OCI-LY3 (cell line): ENCODE measurements around the gene STIM1.

ENCODE experiments used
- H2AFZ ChIP-seq: fragments of 200-600, 300-600 bp; shearing (Covaris generic); 2 replicates; pipeline ENCODE4 v1.6.0; 2014; ENCODE audit warnings: antibody characterized with exemption, low read depth, low read length
- H3K27ac ChIP-seq: fragments of 200-600, 300-600 bp; sonication (generic); 2 replicates; pipeline ENCODE4 v1.5.1; 2014; ENCODE audit warnings: mild to moderate bottlenecking, low read length, moderate library complexity, mixed read lengths
- H3K27me3 ChIP-seq: fragments of 200-600, 300-600 bp; sonication (generic); 2 replicates; pipeline ENCODE4 v1.6.1; 2014; ENCODE audit warnings: low read depth, low read length, mixed read lengths
- H3K36me3 ChIP-seq: fragments of 200-600, 300-600 bp; sonication (generic); replicated peaks from 2 replicates; pipeline ENCODE3; 2014; ENCODE audit warnings: low read depth, low read length, mixed read lengths
- H3K4me1 ChIP-seq: fragments of 300-600, 200-600 bp; sonication (generic); 2 replicates; pipeline ENCODE4 v1.6.1; 2014; ENCODE audit warnings: low read length, mixed read lengths
- H3K4me2 ChIP-seq: fragments of 200-600, 300-600 bp; sonication (generic); 2 replicates; pipeline ENCODE4 v1.6.1; 2014; ENCODE audit warnings: low read length, mixed read lengths
- H3K4me3 ChIP-seq: fragments of 300-600, 200-600 bp; sonication (generic); 2 replicates; pipeline ENCODE4 v1.5.1; 2014; ENCODE audit warnings: antibody characterized with exemption, mild to moderate bottlenecking, low read length, moderate library complexity
- H3K79me2 ChIP-seq: fragments of 300-600, 200-600 bp; shearing (Covaris generic); 2 replicates; pipeline ENCODE4 v1.6.1; 2014; ENCODE audit warnings: mild to moderate bottlenecking, low read length, mixed read lengths
- H3K9ac ChIP-seq: fragments of 300-600, 200-600 bp; shearing (Covaris generic); 2 replicates; pipeline ENCODE4 v1.6.0; 2014; ENCODE audit warnings: mild to moderate bottlenecking, low read length, moderate library complexity
- H3K9me3 ChIP-seq: fragments of 200-600, 300-600 bp; shearing (Covaris generic); 2 replicates; pipeline ENCODE4 v1.6.1; 2014; ENCODE audit warnings: low read length, mixed read lengths; ENCODE audit not compliant: insufficient read depth
- H4K20me1 ChIP-seq: fragments of 200-600, 300-600 bp; sonication (generic); 2 replicates; pipeline ENCODE4 v1.6.1; 2016; ENCODE audit warnings: low read length, mixed read lengths; ENCODE audit not compliant: insufficient read depth
- EZH2phosphoT487 ChIP-seq: fragments of 200-600 bp; shearing (Covaris generic); IDR thresholded peaks from 2 replicates; pipeline ENCODE4 v1.6.1; 2018; ENCODE audit warnings: antibody characterized with exemption, mixed run types, low read depth
- TF ChIP-seq, protein P1 (sequence below): fragments of 200-600, 300-600 bp; sonication (generic); IDR thresholded peaks from 2 replicates; pipeline ENCODE4 v1.5.1; 2014; ENCODE audit warnings: antibody characterized with exemption, low read length, low read depth

The STIM1 gene

DNA sequence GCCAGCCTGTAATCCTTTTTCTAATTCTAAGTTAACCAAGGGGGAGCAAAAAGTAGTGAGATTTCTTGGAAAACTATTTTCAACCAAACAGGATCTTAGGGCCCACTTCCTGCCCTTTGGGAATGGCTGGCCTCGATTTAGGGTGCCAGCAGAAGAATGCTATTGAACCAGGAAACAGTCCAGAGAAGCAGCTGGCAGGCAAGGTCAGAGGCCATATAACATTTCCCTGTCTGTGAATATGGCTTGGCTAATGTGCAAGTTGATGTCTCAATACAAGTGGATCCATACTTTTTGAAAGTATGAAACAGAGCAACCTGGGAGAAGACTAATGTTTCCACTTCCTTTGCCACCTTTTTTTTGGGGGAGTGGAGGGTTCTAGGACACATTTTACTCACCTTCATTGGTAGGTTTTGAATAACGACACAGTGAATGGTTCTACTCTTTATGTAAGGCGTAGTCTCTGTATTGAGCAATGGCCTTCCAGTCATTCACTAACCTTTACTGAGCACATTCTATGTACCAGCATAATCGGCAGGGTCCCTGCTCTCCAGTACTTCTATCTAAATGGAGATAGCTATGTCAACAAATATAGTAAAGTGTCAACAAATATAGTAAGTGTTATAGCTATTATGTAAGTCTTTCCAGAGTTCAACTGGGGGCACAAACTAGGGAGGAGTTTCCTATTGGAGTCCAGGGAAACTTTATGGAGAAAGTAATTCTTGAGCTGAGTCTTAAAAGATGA lies 204.9 kb downstream of the STIM1 start:
- H2AFZ ChIP-seq: no peak overlapping the region
- TF ChIP-seq, protein P1, sequence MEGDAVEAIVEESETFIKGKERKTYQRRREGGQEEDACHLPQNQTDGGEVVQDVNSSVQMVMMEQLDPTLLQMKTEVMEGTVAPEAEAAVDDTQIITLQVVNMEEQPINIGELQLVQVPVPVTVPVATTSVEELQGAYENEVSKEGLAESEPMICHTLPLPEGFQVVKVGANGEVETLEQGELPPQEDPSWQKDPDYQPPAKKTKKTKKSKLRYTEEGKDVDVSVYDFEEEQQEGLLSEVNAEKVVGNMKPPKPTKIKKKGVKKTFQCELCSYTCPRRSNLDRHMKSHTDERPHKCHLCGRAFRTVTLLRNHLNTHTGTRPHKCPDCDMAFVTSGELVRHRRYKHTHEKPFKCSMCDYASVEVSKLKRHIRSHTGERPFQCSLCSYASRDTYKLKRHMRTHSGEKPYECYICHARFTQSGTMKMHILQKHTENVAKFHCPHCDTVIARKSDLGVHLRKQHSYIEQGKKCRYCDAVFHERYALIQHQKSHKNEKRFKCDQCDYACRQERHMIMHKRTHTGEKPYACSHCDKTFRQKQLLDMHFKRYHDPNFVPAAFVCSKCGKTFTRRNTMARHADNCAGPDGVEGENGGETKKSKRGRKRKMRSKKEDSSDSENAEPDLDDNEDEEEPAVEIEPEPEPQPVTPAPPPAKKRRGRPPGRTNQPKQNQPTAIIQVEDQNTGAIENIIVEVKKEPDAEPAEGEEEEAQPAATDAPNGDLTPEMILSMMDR: no peak
- TF ChIP-seq EZH2phosphoT487: no peak
- no peaks in the 10 kb centered on the region for H4K20me1 ChIP-seq
- H3K27me3 ChIP-seq: no peaks in the 10 kb centered on the region
- H3K36me3 ChIP-seq: peaks cover 11% of the 10 kb centered on the region
- H3K9ac ChIP-seq: no peak overlapping the region
- H3K9me3 ChIP-seq: no peaks in the 10 kb centered on the region
- H3K79me2 ChIP-seq: no peaks in the 10 kb centered on the region
- no peak overlapping the region for H3K4me2 ChIP-seq
- peaks cover 32% of the 10 kb centered on the region for H3K4me1 ChIP-seq
- no peak overlapping the region for H3K27ac ChIP-seq
- no peak overlapping the region for H3K4me3 ChIP-seq

DNA sequence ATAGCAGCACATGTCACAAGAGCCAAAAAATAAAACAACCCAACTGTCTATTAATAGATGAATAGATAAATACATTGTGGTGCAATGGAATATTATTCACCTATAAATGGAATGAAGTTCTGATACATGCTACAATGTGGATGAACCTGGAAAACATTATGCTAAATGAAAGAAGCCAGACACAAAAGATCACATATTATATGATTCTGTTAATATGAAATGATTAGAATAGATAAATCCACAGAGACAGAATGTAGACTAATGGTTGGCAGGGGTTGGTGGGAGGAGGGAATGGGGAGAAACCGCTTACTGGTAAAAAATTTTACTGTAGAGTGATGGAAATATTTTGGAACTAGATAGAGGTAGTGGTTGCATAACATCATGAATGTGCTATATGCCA lies 206.2 kb downstream of the STIM1 start:
- TF ChIP-seq, protein P1: no peak
- TF ChIP-seq EZH2phosphoT487: no peak
- no peaks in the 10 kb centered on the region for H4K20me1 ChIP-seq
- H3K79me2 ChIP-seq: no peaks in the 10 kb centered on the region
- no peaks in the 10 kb centered on the region for H3K27me3 ChIP-seq
- no peak overlapping the region for H3K9ac ChIP-seq
- H3K27ac ChIP-seq: no peak overlapping the region
- H3K4me1 ChIP-seq: peaks cover 29% of the 10 kb centered on the region
- peaks cover 9% of the 10 kb centered on the region for H3K36me3 ChIP-seq
- H3K4me3 ChIP-seq: no peak overlapping the region
- H2AFZ ChIP-seq: no peak overlapping the region
- H3K9me3 ChIP-seq: no peaks in the 10 kb centered on the region
- no peak overlapping the region for H3K4me2 ChIP-seq

DNA sequence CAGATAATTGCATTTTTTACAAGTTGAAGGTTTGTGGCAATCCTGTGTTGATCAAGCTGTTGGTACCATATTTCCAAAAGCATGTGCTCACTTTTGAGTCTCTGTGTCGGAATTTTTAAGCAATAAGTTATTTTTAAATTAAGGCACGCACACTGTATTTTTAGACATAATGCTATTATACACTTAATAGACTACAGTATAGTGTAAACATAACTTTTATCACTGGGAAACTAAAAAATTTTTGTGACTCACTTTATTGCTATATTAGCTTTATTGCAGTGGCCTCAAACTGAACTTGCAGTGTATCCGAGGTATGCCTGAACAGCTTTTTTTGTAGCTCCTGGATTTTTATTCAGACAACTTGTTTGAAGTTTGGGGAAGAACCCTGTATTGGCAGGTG lies 207.9 kb downstream of the STIM1 start:
- Histone ChIP-seq H3K27me3 (no peaks in the 10 kb centered on the region), H4K20me1 (no peaks in the 10 kb centered on the region), H3K79me2 (no peaks in the 10 kb centered on the region), H3K9ac (no peak overlapping the region), H3K36me3 (peaks cover 6% of the 10 kb centered on the region), H3K4me2 (no peak overlapping the region), H2AFZ (no peak overlapping the region), H3K9me3 (no peaks in the 10 kb centered on the region), H3K4me1 (peaks cover 13% of the 10 kb centered on the region), H3K4me3 (no peak overlapping the region), H3K27ac (no peak overlapping the region)
- TF ChIP-seq EZH2phosphoT487: no peak
- TF ChIP-seq, protein P1: no peak

DNA sequence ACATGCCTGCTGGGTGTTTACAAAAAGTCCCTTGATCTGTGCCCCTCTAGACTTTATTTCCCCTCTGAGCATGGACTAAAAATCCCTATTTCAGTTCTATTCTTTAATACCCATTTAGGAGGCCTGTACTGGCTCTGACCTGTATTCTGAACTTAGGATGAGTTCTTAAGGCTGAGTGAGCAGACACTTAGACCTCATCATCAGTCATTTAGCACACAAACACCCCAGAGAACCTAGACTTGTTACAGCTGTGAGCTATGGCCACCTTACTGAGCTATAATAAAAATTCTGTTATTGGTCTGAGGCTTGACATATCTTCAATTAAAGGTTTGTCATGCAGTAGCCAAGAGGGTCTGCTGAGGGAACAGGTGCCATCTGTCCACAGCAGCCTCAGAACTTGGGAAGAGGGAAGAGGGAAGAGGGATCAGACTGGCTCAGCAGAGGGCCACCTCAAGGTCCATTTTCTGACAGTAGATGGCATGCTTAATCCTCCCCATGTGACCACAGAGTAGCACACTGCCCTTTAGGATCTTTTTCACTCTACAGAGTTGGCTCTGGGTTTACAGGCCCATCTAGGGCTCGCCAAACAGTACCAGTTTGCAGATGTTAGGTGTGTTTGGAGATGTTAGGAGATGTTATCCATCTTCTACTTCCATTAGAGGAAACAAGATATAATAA lies 209.0 kb downstream of the STIM1 start:
- no peak overlapping the region for H2AFZ ChIP-seq
- no peak overlapping the region for H3K4me3 ChIP-seq
- H3K9me3 ChIP-seq: no peaks in the 10 kb centered on the region
- H3K9ac ChIP-seq: no peak overlapping the region
- no peaks in the 10 kb centered on the region for H3K79me2 ChIP-seq
- peaks cover 7% of the 10 kb centered on the region; the same call in 1 of the 2 replicates for H3K4me1 ChIP-seq
- TF ChIP-seq, protein P1: no peak
- TF ChIP-seq EZH2phosphoT487: no peak
- H3K27me3 ChIP-seq: no peaks in the 10 kb centered on the region
- no peak overlapping the region for H3K4me2 ChIP-seq
- H4K20me1 ChIP-seq: no peaks in the 10 kb centered on the region
- H3K27ac ChIP-seq: no peak overlapping the region
- H3K36me3 ChIP-seq: peaks cover 3% of the 10 kb centered on the region
